ENCODE measurements around the gene SCAMP1. TPM values are rescaled to one million over a fixed set of nuclear protein-coding genes. Genes with fewer than 3 reads are reported as not detected.
A peak's percentile ranks its signal among the peaks of the same experiment; 100 is the strongest.

Gene SCAMP1
- total RNA-seq, 1 donor from 2014 or later, result 51.8 TPM

- DNase-seq (ENCODE audit: low spot score), result no peak
- no peak overlapping the region for H3K4me3 Mint-ChIP-seq (ENCODE audit: unreplicated experiment)
- peak overlapping the region; percentile 97 for H3K27ac Mint-ChIP-seq (ENCODE audit: unreplicated experiment)
- no peaks in the 10 kb centered on the region for H3K9me3 Mint-ChIP-seq (ENCODE audit: low read depth)
- TF ChIP-seq CTCF (IDR thresholded peaks at IDR 0.05), result no peak
- H3K4me1 Mint-ChIP-seq (ENCODE audit: low read depth), result peaks cover 90% of the 10 kb centered on the region
- H3K36me3 Mint-ChIP-seq (ENCODE audit: low read depth), result no peaks in the 10 kb centered on the region
- no peaks in the 10 kb centered on the region for H3K27me3 Mint-ChIP-seq (ENCODE audit: low read depth)
Observed at GRCh38 chr5:78505860-78506259, 145.4 kb downstream of the SCAMP1 start.

- TF ChIP-seq CTCF (IDR thresholded peaks at IDR 0.05), result no peak
- H3K9me3 Mint-ChIP-seq (ENCODE audit: low read depth), result no peaks in the 10 kb centered on the region
- peak overlapping the region; percentile 87 for H3K27ac Mint-ChIP-seq (ENCODE audit: unreplicated experiment)
- no peaks in the 10 kb centered on the region for H3K27me3 Mint-ChIP-seq (ENCODE audit: low read depth)
- H3K4me1 Mint-ChIP-seq (ENCODE audit: low read depth), result peaks cover 90% of the 10 kb centered on the region
- H3K4me3 Mint-ChIP-seq (ENCODE audit: unreplicated experiment), result no peak overlapping the region
- H3K36me3 Mint-ChIP-seq (ENCODE audit: low read depth), result no peaks in the 10 kb centered on the region
- DNase-seq (ENCODE audit: low spot score), result no peak
Observed at GRCh38 chr5:78506261-78507024, 146.0 kb downstream of the SCAMP1 start.

GRCh38 chr5:78507531-78507930 is 147.1 kb downstream of the SCAMP1 start:
- no peak overlapping the region for H3K27ac Mint-ChIP-seq (ENCODE audit: unreplicated experiment)
- H3K9me3 Mint-ChIP-seq (ENCODE audit: low read depth), result no peaks in the 10 kb centered on the region
- no peak for DNase-seq (ENCODE audit: low spot score)
- TF ChIP-seq CTCF (IDR thresholded peaks at IDR 0.05), result no peak
- no peak overlapping the region for H3K4me3 Mint-ChIP-seq (ENCODE audit: unreplicated experiment)
- peaks cover 86% of the 10 kb centered on the region for H3K4me1 Mint-ChIP-seq (ENCODE audit: low read depth)
- no peaks in the 10 kb centered on the region for H3K36me3 Mint-ChIP-seq (ENCODE audit: low read depth)
- H3K27me3 Mint-ChIP-seq (ENCODE audit: low read depth), result no peaks in the 10 kb centered on the region

- Mint-ChIP-seq H3K36me3 (ENCODE audit: low read depth) (no peaks in the 10 kb centered on the region), H3K27me3 (ENCODE audit: low read depth) (no peaks in the 10 kb centered on the region), H3K4me1 (ENCODE audit: low read depth) (peaks cover 82% of the 10 kb centered on the region), H3K4me3 (ENCODE audit: unreplicated experiment) (no peak overlapping the region), H3K27ac (ENCODE audit: unreplicated experiment) (peak overlapping the region; percentile 57), H3K9me3 (ENCODE audit: low read depth) (no peaks in the 10 kb centered on the region)
- no peak for DNase-seq (ENCODE audit: low spot score)
- TF ChIP-seq CTCF (IDR thresholded peaks at IDR 0.05), result no peak
Observed at GRCh38 chr5:78508186-78508765, 147.9 kb downstream of the SCAMP1 start.

- Mint-ChIP-seq H3K27me3 (ENCODE audit: low read depth) (no peaks in the 10 kb centered on the region), H3K4me3 (ENCODE audit: unreplicated experiment) (peak overlapping the region; percentile 25)
Observed at GRCh38 chr5:78509145-78509865, 148.9 kb downstream of the SCAMP1 start.

More at GRCh38 chr5:78509145-78509865, 148.9 kb downstream of the SCAMP1 start:
- Mint-ChIP-seq H3K27ac (ENCODE audit: unreplicated experiment) (no peak overlapping the region), H3K9me3 (ENCODE audit: low read depth) (no peaks in the 10 kb centered on the region), H3K36me3 (ENCODE audit: low read depth) (peaks cover 2% of the 10 kb centered on the region), H3K4me1 (ENCODE audit: low read depth) (peaks cover 78% of the 10 kb centered on the region)
- DNase-seq (ENCODE audit: low spot score), result no peak
- TF ChIP-seq CTCF (IDR thresholded peaks at IDR 0.05), result no peak
